ENCODE data around the gene TBC1D17. TPM values are rescaled to one million over a fixed set of nuclear protein-coding genes. Genes with fewer than 3 reads are reported as not detected.

Gene TBC1D17
- total RNA-seq, 1 donor from 2014 or later = 15.8 TPM

GRCh38 chr19:49861541-49862378, 15.7 kb upstream of the TBC1D17 start:
- ATAC-seq = no peak

- no peak for ATAC-seq
These were observed 14.9 kb upstream of the TBC1D17 start for GRCh38 chr19:49862391-49863253.

GRCh38 chr19:49863254-49863934, 14.1 kb upstream of the TBC1D17 start:
- no peak for ATAC-seq

- no peak for ATAC-seq
These were observed 13.6 kb upstream of the TBC1D17 start for GRCh38 chr19:49863935-49864320.

GRCh38 chr19:49864890-49865289, 12.6 kb upstream of the TBC1D17 start:
- no peak for ATAC-seq

- peak; percentile 68 for ATAC-seq
These were observed 10.3 kb upstream of the TBC1D17 start, which contains the start of gene PNKP for GRCh38 chr19:49866933-49867782. Gene PNKP, minus strand, starts transcription at chr19:49867576. Its CDS starts 372 bp downstream, at chr19:49867204.

- peak; percentile 2 for ATAC-seq
These were observed 8.5 kb upstream of the TBC1D17 start for GRCh38 chr19:49869009-49869483.

GRCh38 chr19:49869484-49870308, 7.8 kb upstream of the TBC1D17 start:
- ATAC-seq = peak; percentile 78

GRCh38 chr19:49870309-49870901, 7.1 kb upstream of the TBC1D17 start:
- no peak for ATAC-seq

GRCh38 chr19:49871349-49871985, 6.0 kb upstream of the TBC1D17 start:
- ATAC-seq = no peak

- ATAC-seq = no peak
These were observed 5.0 kb upstream of the TBC1D17 start for GRCh38 chr19:49872245-49873128.

GRCh38 chr19:49873129-49873521, 4.4 kb upstream of the TBC1D17 start:
- ATAC-seq = no peak

GRCh38 chr19:49873834-49874233, 3.7 kb upstream of the TBC1D17 start:
- no peak for ATAC-seq

GRCh38 chr19:49874503-49875157, 2.9 kb upstream of the TBC1D17 start:
- no peak for ATAC-seq

- ATAC-seq = no peak
These were observed 2.3 kb upstream of the TBC1D17 start for GRCh38 chr19:49875177-49875576.

- ATAC-seq = no peak
These were observed 1.6 kb upstream of the TBC1D17 start for GRCh38 chr19:49875857-49876421.

- peak; percentile 76 for ATAC-seq
These were observed 981 bp upstream of the TBC1D17 start for GRCh38 chr19:49876422-49877019.
